Sciatic nerve (tissue), 2 donors: Measurements from ENCODE around the gene FAM162B. TPM values are rescaled to one million over a fixed set of nuclear protein-coding genes. Genes with fewer than 3 reads are reported as not detected.
"Not testable (repeated sequence)": the region's sequence is repeated elsewhere in the genome, so short reads cannot be mapped to it uniquely, and the experiment has no call there.

Experiments used
- ATAC-seq: fragments of 200-7000 bp; cut with Tn5 transposase; one replicate; pipeline ENCODE4 v1.9.1; 2020; ENCODE audit warnings: mild to moderate bottlenecking, moderate library complexity
- DNase-seq: peaks from one replicate; pipeline ENCODE4 v3.0.0-alpha.2; 2020; ENCODE audit warnings: low spot score
- intact Hi-C: fragments of 100-400 bp; cut with DNase I; formaldehyde crosslinking; loops from one replicate; pipeline ENCODE4 v1.14.2; 2022
- total RNA-seq: library from RNA; stranded (reverse); fragmentation: NEBNext Ultra II Directional; extraction: Animal tissue kit (Norgen Biotek cat#: 25700); gene quantifications from one replicate; pipeline ENCODE4 v1.2.1, GENCODE V29; 2021
- donor health status: DM: no; HTN: no; CAD: no.
- donor health status: DM: no; HTN: no; CAD: no.

The FAM162B gene
- total RNA-seq, 1 donor from 2014 or later, result 8.9 TPM

DNA sequence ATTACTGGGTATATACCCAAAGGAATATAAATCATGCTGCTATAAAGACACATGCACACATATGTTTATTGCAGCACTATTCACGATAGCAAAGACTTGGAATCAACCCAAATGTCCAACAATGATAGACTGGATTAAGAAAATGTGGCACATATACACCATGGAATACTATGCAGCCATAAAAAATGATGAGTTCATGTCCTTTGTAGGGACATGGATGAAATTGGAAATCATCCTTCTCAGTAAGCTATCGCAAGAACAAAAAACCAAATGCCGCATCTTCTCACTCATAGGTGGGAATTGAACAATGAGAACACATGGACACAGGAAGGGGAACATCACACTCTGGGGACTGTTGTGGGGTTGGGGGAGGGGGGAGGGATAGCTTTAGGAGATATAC, 25.0 kb downstream of the FAM162B start:
- ATAC-seq, DNase-seq, intact Hi-C loops: not testable (repeated sequence)

DNA sequence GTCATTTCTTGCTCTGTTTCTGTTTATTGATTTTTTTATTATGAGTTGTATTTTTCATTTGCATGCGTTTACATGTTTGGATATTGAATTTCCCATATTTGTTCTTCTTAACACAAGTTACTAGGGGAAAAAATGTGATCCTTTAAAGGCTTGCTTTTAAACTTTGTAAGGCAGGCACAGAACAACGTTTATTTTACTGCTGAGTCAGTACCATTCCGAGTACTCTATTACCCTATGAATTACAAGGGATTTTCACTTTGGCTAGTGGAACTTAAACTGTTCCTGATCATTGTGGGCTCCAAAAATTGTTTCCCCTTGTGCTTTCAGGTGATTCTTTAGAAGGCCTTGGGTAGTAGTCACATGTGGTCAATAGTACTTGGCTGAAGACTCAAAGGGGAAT, 28.5 kb downstream of the FAM162B start:
- ATAC-seq, result no peak
- no peak for DNase-seq

DNA sequence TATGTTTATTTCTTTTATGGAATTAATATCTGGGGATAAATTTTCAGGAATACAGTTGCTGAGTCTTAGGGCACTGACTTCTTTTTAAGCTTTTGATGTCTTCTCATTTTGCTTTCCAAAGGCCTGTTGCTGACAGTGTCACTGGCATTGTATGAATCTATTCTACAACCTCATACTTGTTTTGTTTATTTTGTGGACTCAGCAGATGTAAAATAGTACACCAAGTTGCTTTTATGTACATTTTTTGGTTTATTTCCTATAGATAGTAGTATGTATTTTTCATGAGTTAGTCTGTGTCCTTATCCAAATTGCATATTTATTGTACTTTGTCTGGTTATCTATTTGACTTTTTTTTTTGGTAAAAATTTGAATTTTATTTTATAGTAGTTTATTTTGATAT, 35.0 kb downstream of the FAM162B start:
- ATAC-seq (no peak), DNase-seq (no peak)
- intact Hi-C loops, result no loop called here

More for the DNA sequence above, 28.5 kb downstream of the FAM162B start:
- intact Hi-C loops, result no loop called here

DNA sequence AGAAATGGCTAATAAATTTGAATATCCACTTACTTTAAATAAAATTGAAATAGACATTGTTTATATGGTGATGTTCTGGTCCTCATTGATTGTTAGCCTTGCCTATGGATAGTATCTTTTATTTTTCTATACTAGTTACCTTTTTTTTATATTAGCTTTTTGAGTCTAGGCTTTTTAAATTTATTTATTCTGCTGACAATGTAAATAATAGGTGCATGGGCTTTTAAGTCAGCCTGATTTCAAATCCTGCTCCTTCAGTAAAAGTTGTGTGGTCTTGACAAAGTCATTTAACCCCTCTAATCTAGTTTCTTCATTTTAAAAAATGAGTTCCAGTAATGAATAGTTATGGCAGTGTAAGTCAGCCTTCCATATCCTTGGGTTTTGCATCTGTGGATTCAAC, 38.6 kb downstream of the FAM162B start:
- intact Hi-C loops, result no loop called here
- DNase-seq (no peak), ATAC-seq (no peak)

DNA sequence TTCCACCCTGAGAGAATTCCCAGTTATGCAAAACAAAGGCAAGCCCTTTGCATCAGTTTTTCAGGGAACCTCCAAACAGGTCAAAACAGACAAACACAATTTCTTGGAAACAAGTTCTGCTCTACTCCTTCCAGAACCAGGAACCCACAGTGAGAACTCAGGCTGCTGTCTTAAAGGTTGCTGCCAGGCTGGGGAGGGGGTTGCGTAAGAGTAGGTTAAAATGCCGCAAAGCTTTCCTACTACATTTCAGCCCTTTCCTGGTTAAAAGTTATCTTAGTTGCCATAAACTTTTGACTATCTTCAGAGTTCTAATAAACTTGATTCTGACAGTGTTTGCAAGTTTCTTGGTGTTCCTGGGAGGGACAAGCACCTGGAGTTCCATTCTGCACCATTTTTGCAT, 50.8 kb downstream of the FAM162B start:
- DNase-seq, result no peak
- intact Hi-C loops, result no loop called here
- no peak for ATAC-seq

DNA sequence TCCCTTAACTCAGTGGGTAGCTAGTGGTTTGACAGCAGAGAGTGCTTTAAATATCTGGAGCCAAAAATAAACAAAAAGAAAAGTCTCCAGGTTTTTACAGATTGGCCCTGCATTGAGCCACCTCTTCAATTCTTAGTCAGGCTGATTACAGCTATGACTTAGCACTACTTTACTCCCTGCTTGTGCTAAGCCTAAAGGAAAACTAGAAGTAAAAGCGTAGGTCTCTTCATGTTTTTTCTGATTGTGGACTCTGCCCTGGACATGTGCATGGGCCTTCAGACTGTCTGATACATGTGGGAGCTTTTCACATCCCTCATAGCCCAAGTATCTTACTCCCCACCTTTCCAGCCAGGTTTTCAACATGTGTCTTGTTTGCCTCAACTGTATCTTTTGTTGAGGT, 51.2 kb downstream of the FAM162B start:
- no peak for ATAC-seq
- intact Hi-C loops, result no loop called here
- no peak for DNase-seq

DNA sequence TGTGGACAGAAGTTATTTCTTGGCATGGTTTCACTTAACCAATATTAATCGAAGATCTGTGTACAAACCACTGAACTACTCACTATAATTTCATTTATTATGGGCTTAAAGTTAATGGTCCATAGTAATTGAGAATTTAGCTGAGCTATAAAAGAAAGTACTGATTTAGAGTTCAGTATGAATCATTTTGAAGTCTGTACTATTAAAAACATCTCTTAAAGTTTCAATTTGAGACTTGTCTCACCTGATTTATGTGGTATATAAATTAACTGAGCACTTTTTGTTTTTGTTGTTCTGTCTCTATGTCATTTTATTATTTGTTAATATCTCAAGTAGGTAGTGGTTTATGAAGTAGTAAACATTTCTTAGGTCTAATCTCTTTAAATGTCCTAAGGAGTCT, 59.6 kb downstream of the FAM162B start:
- DNase-seq, result no peak
- ATAC-seq, result no peak

DNA sequence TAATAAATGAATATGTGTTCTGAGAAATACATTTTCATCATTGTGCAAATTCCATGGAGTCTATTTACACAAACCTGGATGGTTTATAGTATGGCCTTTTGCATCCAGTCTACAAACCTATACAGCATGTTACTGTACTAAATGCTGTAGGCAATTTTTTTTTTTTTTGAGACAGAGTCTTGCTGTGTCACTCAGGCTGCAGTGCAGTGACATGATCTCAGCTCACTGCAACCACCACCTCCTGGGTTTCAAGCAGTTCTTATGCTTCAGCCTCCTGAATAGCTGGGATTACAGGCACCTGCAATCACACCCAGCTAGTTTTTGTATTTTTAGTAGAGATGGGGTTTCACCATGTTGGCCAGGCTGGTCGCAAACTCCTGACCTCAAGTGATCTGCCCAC, 61.6 kb downstream of the FAM162B start:
- intact Hi-C loops, DNase-seq, ATAC-seq: not testable (repeated sequence)

More for the DNA sequence above, 59.6 kb downstream of the FAM162B start:
- intact Hi-C loops, result no loop called here

Other genes starting within 250 kb of the FAM162B start
- 0.22 TPM for gene TRAPPC3L, start 220.0 kb downstream of the FAM162B start, total RNA-seq
- not detected for gene CALHM4, start 212.0 kb downstream of the FAM162B start, total RNA-seq
- 39.6 TPM for gene RWDD1, start 194.2 kb downstream of the FAM162B start, total RNA-seq
- 0.18 TPM for gene RSPH4A, start 149.2 kb downstream of the FAM162B start, total RNA-seq
- gene ZUP1, start 97.0 kb downstream of the FAM162B start, total RNA-seq, result 14.7 TPM
- gene KPNA5, start 84.5 kb downstream of the FAM162B start, total RNA-seq, result 29.5 TPM
- not detected for gene GPRC6A, start 63.4 kb upstream of the FAM162B start, total RNA-seq
- gene RFX6, start 111.5 kb upstream of the FAM162B start, total RNA-seq, result not detected